ENCODE measurements around the gene SH3PXD2A. TPM values are rescaled to one million over a fixed set of nuclear protein-coding genes. Genes with fewer than 3 reads are reported as not detected.

SH3PXD2A gene
- polyA plus RNA-seq, 4 donors: 2.2 to 28.3 (median 8.7) TPM

GRCh38 chr10:103696094-103696410 lies 159.3 kb downstream of the SH3PXD2A start:
- H3K9me3 ChIP-seq (ENCODE audit: control insufficient read depth in 2 of 2, insufficient read depth in 1 of 2, low read depth in 1 of 2, low read length in 1 of 2): no peaks in the 10 kb centered on the region
- H3K36me3 ChIP-seq (ENCODE audit: control insufficient read depth in 3 of 3, insufficient read depth in 2 of 3, low read depth in 1 of 3, low read length in 3 of 3): peaks cover 0 to 38% (median 0%) of the 10 kb centered on the region in 3 donors
- FAIRE-seq: no peak
- peak overlapping the region; percentile 49 to 83 (median 80) for H3K27ac ChIP-seq (ENCODE audit: low read depth in 1 of 3, low read length in 2 of 3)
- no peak overlapping the region for H3K4me3 ChIP-seq (ENCODE audit: low read depth in 1 of 3, low read length in 3 of 3)
- peaks cover 9 to 50% (median 15%) of the 10 kb centered on the region in 3 donors for H3K4me1 ChIP-seq (ENCODE audit: control insufficient read depth in 3 of 3, insufficient read depth in 2 of 3, low read depth in 1 of 3, low read length in 2 of 3)
- no peak for DNase-seq
- H3K27me3 ChIP-seq (ENCODE audit: control insufficient read depth in 3 of 3, insufficient read depth in 3 of 3, low read length in 3 of 3): no peaks in the 10 kb centered on the region
- 77 to 91% (median 78%) methylated on average over 5 of the region's 5 CpGs for WGBS, 3 donors

- Histone ChIP-seq H3K9me3 (ENCODE audit: control insufficient read depth in 2 of 2, insufficient read depth in 1 of 2, low read depth in 1 of 2, low read length in 1 of 2) (no peaks in the 10 kb centered on the region), H3K4me3 (ENCODE audit: low read depth in 1 of 3, low read length in 3 of 3) (no peak overlapping the region), H3K27ac (ENCODE audit: low read depth in 1 of 3, low read length in 2 of 3) (peak overlapping the region; percentile 74 to 83 (median 80)), H3K36me3 (ENCODE audit: control insufficient read depth in 3 of 3, insufficient read depth in 2 of 3, low read depth in 1 of 3, low read length in 3 of 3) (peaks cover 0 to 41% (median 0%) of the 10 kb centered on the region in 3 donors), H3K27me3 (ENCODE audit: control insufficient read depth in 3 of 3, insufficient read depth in 3 of 3, low read length in 3 of 3) (no peaks in the 10 kb centered on the region), H3K4me1 (ENCODE audit: control insufficient read depth in 3 of 3, insufficient read depth in 2 of 3, low read depth in 1 of 3, low read length in 2 of 3) (peaks cover 9 to 54% (median 15%) of the 10 kb centered on the region in 3 donors)
- DNase-seq (peak; percentile 89 to 94), FAIRE-seq (no peak)
- 7 to 47% (median 29%) methylated on average over 4 of the region's 4 CpGs for WGBS, 3 donors
These were observed 159.8 kb downstream of the SH3PXD2A start for GRCh38 chr10:103695584-103696005.

- H3K9me3 ChIP-seq (ENCODE audit: control insufficient read depth in 2 of 2, insufficient read depth in 1 of 2, low read depth in 1 of 2, low read length in 1 of 2): no peaks in the 10 kb centered on the region
- H3K4me3 ChIP-seq (ENCODE audit: low read depth in 1 of 3, low read length in 3 of 3): no peak overlapping the region
- peak overlapping the region in 1 of 3 donors; percentile 47 for H3K27ac ChIP-seq (ENCODE audit: low read depth in 1 of 3, low read length in 2 of 3)
- 44 to 49% (median 46%) methylated on average over 5 of the region's 5 CpGs for WGBS, 3 donors
- no peaks in the 10 kb centered on the region for H3K27me3 ChIP-seq (ENCODE audit: control insufficient read depth in 3 of 3, insufficient read depth in 3 of 3, low read length in 3 of 3)
- H3K4me1 ChIP-seq (ENCODE audit: control insufficient read depth in 3 of 3, insufficient read depth in 2 of 3, low read depth in 1 of 3, low read length in 2 of 3): peaks cover 9 to 59% (median 15%) of the 10 kb centered on the region in 3 donors
- H3K36me3 ChIP-seq (ENCODE audit: control insufficient read depth in 3 of 3, insufficient read depth in 2 of 3, low read depth in 1 of 3, low read length in 3 of 3): peaks cover 0 to 23% (median 0%) of the 10 kb centered on the region in 3 donors
- FAIRE-seq (no peak), DNase-seq (peak in 1 of 2 donors; percentile 21)
These were observed 161.6 kb downstream of the SH3PXD2A start for GRCh38 chr10:103693812-103694205.

- DNase-seq (peak; percentile 35 to 65), FAIRE-seq (no peak)
- H3K27me3 ChIP-seq (ENCODE audit: control insufficient read depth in 3 of 3, insufficient read depth in 3 of 3, low read length in 3 of 3): no peaks in the 10 kb centered on the region
- H3K36me3 ChIP-seq (ENCODE audit: control insufficient read depth in 3 of 3, insufficient read depth in 2 of 3, low read depth in 1 of 3, low read length in 3 of 3): peaks cover 0 to 19% (median 0%) of the 10 kb centered on the region in 3 donors
- peak overlapping the region; percentile 29 to 58 (median 44) for H3K4me3 ChIP-seq (ENCODE audit: low read depth in 1 of 3, low read length in 3 of 3)
- H3K9me3 ChIP-seq (ENCODE audit: control insufficient read depth in 2 of 2, insufficient read depth in 1 of 2, low read depth in 1 of 2, low read length in 1 of 2): no peaks in the 10 kb centered on the region
- H3K4me1 ChIP-seq (ENCODE audit: control insufficient read depth in 3 of 3, insufficient read depth in 2 of 3, low read depth in 1 of 3, low read length in 2 of 3): peaks cover 9 to 63% (median 15%) of the 10 kb centered on the region in 3 donors
- WGBS, 3 donors: 2 to 9% (median 7%) methylated on average over 27 to 69 of the region's 69 CpGs
- peak overlapping the region in 1 of 3 donors; percentile 47 for H3K27ac ChIP-seq (ENCODE audit: low read depth in 1 of 3, low read length in 2 of 3)
These were observed 162.2 kb downstream of the SH3PXD2A start for GRCh38 chr10:103692952-103693811.

- Histone ChIP-seq H3K9me3 (ENCODE audit: control insufficient read depth in 2 of 2, insufficient read depth in 1 of 2, low read depth in 1 of 2, low read length in 1 of 2) (no peaks in the 10 kb centered on the region), H3K36me3 (ENCODE audit: control insufficient read depth in 3 of 3, insufficient read depth in 2 of 3, low read depth in 1 of 3, low read length in 3 of 3) (peaks cover 0 to 12% (median 0%) of the 10 kb centered on the region in 3 donors), H3K27me3 (ENCODE audit: control insufficient read depth in 3 of 3, insufficient read depth in 3 of 3, low read length in 3 of 3) (no peaks in the 10 kb centered on the region), H3K4me3 (ENCODE audit: low read depth in 1 of 3, low read length in 3 of 3) (peak overlapping the region in 2 of 3 donors; percentile 44 to 58), H3K27ac (ENCODE audit: low read depth in 1 of 3, low read length in 2 of 3) (peak overlapping the region in 1 of 3 donors; percentile 36), H3K4me1 (ENCODE audit: control insufficient read depth in 3 of 3, insufficient read depth in 2 of 3, low read depth in 1 of 3, low read length in 2 of 3) (peaks cover 9 to 70% (median 18%) of the 10 kb centered on the region in 3 donors)
- WGBS, 3 donors: 34 to 46% (median 38%) methylated on average over 35 of the region's 35 CpGs
- no peak for FAIRE-seq
- no peak for DNase-seq
These were observed 162.9 kb downstream of the SH3PXD2A start for GRCh38 chr10:103692436-103692951.

- Histone ChIP-seq H3K4me3 (ENCODE audit: low read depth in 1 of 3, low read length in 3 of 3) (peak overlapping the region in 1 of 3 donors; percentile 58), H3K4me1 (ENCODE audit: control insufficient read depth in 3 of 3, insufficient read depth in 2 of 3, low read depth in 1 of 3, low read length in 2 of 3) (peaks cover 9 to 75% (median 18%) of the 10 kb centered on the region in 3 donors), H3K27ac (ENCODE audit: low read depth in 1 of 3, low read length in 2 of 3) (peak overlapping the region in 1 of 3 donors; percentile 0), H3K9me3 (ENCODE audit: control insufficient read depth in 2 of 2, insufficient read depth in 1 of 2, low read depth in 1 of 2, low read length in 1 of 2) (no peaks in the 10 kb centered on the region), H3K36me3 (ENCODE audit: control insufficient read depth in 3 of 3, insufficient read depth in 2 of 3, low read depth in 1 of 3, low read length in 3 of 3) (peaks cover 0 to 12% (median 0%) of the 10 kb centered on the region in 3 donors), H3K27me3 (ENCODE audit: control insufficient read depth in 3 of 3, insufficient read depth in 3 of 3, low read length in 3 of 3) (no peaks in the 10 kb centered on the region)
- DNase-seq (no peak), FAIRE-seq (no peak)
- 50 to 61% (median 58%) methylated on average over 15 to 17 of the region's 17 CpGs for WGBS, 3 donors
These were observed 163.5 kb downstream of the SH3PXD2A start for GRCh38 chr10:103691723-103692435.

- H3K27ac ChIP-seq (ENCODE audit: low read depth in 1 of 3, low read length in 2 of 3): peak overlapping the region in 1 of 3 donors; percentile 0
- FAIRE-seq (no peak), DNase-seq (no peak)
- no peak overlapping the region for H3K4me3 ChIP-seq (ENCODE audit: low read depth in 1 of 3, low read length in 3 of 3)
- no peaks in the 10 kb centered on the region for H3K9me3 ChIP-seq (ENCODE audit: control insufficient read depth in 2 of 2, insufficient read depth in 1 of 2, low read depth in 1 of 2, low read length in 1 of 2)
- H3K36me3 ChIP-seq (ENCODE audit: control insufficient read depth in 3 of 3, insufficient read depth in 2 of 3, low read depth in 1 of 3, low read length in 3 of 3): peaks cover 0 to 12% (median 0%) of the 10 kb centered on the region in 3 donors
- WGBS, 3 donors: 73 to 77% (median 74%) methylated on average over 4 of the region's 4 CpGs
- no peaks in the 10 kb centered on the region for H3K27me3 ChIP-seq (ENCODE audit: control insufficient read depth in 3 of 3, insufficient read depth in 3 of 3, low read length in 3 of 3)
- H3K4me1 ChIP-seq (ENCODE audit: control insufficient read depth in 3 of 3, insufficient read depth in 2 of 3, low read depth in 1 of 3, low read length in 2 of 3): peaks cover 11 to 74% (median 17%) of the 10 kb centered on the region in 3 donors
These were observed 164.1 kb downstream of the SH3PXD2A start for GRCh38 chr10:103691267-103691666.

GRCh38 chr10:103690281-103690680 lies 165.1 kb downstream of the SH3PXD2A start:
- Histone ChIP-seq H3K27me3 (ENCODE audit: control insufficient read depth in 3 of 3, insufficient read depth in 3 of 3, low read length in 3 of 3) (no peaks in the 10 kb centered on the region), H3K4me1 (ENCODE audit: control insufficient read depth in 3 of 3, insufficient read depth in 2 of 3, low read depth in 1 of 3, low read length in 2 of 3) (peaks cover 7 to 73% (median 12%) of the 10 kb centered on the region in 3 donors), H3K36me3 (ENCODE audit: control insufficient read depth in 3 of 3, insufficient read depth in 2 of 3, low read depth in 1 of 3, low read length in 3 of 3) (peaks cover 0 to 12% (median 0%) of the 10 kb centered on the region in 3 donors), H3K9me3 (ENCODE audit: control insufficient read depth in 2 of 2, insufficient read depth in 1 of 2, low read depth in 1 of 2, low read length in 1 of 2) (no peaks in the 10 kb centered on the region), H3K4me3 (ENCODE audit: low read depth in 1 of 3, low read length in 3 of 3) (no peak overlapping the region), H3K27ac (ENCODE audit: low read depth in 1 of 3, low read length in 2 of 3) (no peak overlapping the region)
- WGBS, 3 donors: 52 to 80% (median 60%) methylated on average over 2 of the region's 2 CpGs
- DNase-seq: no peak
- no peak for FAIRE-seq
